GM12874 (cell line): ENCODE measurements around the gene GABBR1.

Source experiments
- TF ChIP-seq, protein P1 (sequence below): IDR thresholded peaks from 2 replicates; pipeline ENCODE4 v1.5.1; 2011; ENCODE audit warnings: low read depth, mild to moderate bottlenecking, control low read depth, low read length, moderate library complexity; ENCODE audit not compliant: insufficient read depth

Gene GABBR1

DNA sequence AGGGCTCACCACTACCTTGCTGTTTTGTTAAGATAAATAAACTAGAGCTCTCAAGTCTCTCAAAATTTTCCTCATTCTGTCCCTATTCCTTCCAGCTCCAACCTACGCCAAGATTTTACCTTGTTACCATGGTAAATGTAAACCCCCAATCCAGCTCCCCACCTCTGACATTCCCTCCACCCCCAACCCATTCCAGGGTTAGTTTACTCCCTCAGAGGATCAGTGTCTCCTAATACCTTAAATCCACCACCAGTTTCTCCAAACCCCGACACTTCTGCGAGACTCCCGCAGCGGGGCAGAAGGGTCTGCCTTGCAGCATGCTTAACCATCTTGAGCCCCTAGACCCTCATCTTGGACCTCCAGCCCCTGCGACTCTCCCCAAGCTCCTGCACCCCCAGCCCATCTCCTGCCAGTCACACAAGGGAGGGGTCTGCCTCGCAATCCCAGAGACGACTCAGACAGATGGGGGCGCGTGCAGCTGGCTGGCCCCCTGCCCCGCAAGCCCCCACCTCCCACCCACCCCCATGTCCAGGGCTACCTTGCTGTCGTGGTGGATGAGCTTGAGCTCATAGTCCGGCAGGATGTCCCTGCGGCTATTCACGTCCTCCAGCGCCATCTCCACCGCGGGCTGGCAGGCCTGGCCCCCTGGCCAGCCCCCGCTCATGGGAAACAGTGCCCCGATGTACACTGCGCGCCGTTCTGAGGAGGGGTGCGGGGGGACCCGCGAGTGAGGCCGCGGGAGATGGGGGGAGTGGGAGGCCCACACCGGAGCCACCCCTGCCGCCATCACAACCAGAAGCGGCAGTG, 5.8 kb downstream of the GABBR1 start:
- TF ChIP-seq, protein P1, sequence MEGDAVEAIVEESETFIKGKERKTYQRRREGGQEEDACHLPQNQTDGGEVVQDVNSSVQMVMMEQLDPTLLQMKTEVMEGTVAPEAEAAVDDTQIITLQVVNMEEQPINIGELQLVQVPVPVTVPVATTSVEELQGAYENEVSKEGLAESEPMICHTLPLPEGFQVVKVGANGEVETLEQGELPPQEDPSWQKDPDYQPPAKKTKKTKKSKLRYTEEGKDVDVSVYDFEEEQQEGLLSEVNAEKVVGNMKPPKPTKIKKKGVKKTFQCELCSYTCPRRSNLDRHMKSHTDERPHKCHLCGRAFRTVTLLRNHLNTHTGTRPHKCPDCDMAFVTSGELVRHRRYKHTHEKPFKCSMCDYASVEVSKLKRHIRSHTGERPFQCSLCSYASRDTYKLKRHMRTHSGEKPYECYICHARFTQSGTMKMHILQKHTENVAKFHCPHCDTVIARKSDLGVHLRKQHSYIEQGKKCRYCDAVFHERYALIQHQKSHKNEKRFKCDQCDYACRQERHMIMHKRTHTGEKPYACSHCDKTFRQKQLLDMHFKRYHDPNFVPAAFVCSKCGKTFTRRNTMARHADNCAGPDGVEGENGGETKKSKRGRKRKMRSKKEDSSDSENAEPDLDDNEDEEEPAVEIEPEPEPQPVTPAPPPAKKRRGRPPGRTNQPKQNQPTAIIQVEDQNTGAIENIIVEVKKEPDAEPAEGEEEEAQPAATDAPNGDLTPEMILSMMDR: no peak

GRCh38 chr6:29625337-29625930, 7.5 kb downstream of the GABBR1 start:
- TF ChIP-seq, protein P1: no peak

DNA sequence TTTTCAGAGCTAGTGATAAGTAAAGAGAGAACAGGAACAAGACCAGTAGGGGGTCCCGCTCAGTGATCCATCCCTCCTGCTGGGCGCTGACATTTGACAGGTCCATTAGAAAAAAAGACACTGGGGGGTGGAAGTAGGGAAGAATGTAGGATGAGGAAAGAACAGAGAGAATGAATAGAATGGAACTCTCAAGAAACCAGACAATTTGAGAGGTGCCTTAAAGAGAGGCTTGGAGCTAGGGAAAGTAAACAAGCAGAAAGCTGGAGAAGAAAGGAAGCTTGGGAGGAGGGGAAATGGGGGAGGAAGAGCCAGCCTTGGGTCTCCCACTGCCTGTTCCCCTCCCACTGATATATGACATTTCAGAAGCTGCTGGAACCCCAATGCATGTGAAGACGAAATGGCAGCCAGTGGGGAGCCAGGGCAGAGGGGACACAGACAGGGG, 8.4 kb downstream of the GABBR1 start:
- TF ChIP-seq, protein P1: no peak

GRCh38 chr6:29620630-29621029, 12.4 kb downstream of the GABBR1 start:
- TF ChIP-seq, protein P1: no peak

- TF ChIP-seq, protein P1: no peak
Measured at GRCh38 chr6:29619578-29620160, 13.3 kb downstream of the GABBR1 start.

DNA sequence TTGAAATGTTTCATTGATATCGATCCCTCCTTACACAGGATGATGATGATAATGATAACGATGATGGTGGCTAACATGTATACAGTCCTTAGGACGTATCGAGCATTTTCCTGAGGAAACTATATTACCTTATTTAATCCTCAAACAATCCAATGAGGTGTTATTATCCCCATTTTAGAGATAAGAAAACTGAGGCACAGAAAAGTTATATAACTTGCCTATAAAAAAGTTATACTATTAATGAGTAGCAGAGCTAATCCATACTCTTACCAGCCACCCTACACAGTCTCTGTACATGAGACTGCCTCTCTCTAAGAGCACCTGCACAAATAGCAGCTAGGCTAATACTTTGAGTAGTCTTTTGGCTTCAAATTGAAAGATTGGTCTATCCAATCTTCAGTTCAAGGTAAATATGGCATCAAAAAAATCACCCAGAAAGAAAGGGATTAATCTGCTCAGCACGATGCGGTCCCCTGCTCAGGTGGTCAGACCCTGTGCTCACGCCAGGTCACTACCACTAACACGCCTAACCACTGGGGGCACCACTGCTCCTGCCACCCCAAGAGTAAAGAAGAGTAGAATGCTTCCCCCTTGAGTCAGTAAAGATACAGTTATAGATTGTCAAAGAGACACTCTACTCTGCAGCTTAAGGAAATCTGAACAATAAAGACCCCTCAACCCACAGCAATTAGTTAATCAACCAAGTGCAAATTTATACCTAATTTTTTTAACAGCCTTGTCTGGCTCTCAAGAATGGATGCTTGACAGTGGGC, 15.0 kb downstream of the GABBR1 start:
- TF ChIP-seq, protein P1: peak; percentile 51; the same call in 1 of the 2 replicates

GRCh38 chr6:29611426-29611825, 21.6 kb downstream of the GABBR1 start:
- TF ChIP-seq, protein P1: no peak
